Body of pancreas (tissue), 4 donors: ENCODE data around the gene EFNA5. TPM values are rescaled to one million over a fixed set of nuclear protein-coding genes. Genes with fewer than 3 reads are reported as not detected.

Experiments
- ATAC-seq: fragments of 150-250 bp; one replicate; pipeline ENCODE4 v1.9.1; 2016
- DNase-seq, 4 donors: peaks; one replicate each; pipeline ENCODE4 v3.0.0-alpha.2; 2019
- H3K27ac ChIP-seq, 4 donors: fragments of 200-600 bp; sonication (generic); 1 replicate in 3 of 4; 2 replicates in 1 of 4; pipeline versions ENCODE4 v1.5.1 to v1.6.1; 2016 to 2019; ENCODE audit warnings: mild to moderate bottlenecking in 1 of 4, mixed read lengths in 1 of 4, moderate library complexity in 1 of 4
- H3K27me3 ChIP-seq, 2 donors: fragments of 200-600 bp; sonication (generic); one replicate each; pipeline ENCODE4 v1.6.0; 2016; ENCODE audit warnings: mild to moderate bottlenecking in 1 of 2
- H3K36me3 ChIP-seq, 2 donors: fragments of 200-600 bp; sonication (generic); replicated peaks in 1 of 2; 2 replicates each; pipeline ENCODE4 v1.5.1; 2016; ENCODE audit warnings: low read depth in 2 of 2; ENCODE audit not compliant: insufficient read depth in 1 of 2
- H3K4me1 ChIP-seq: fragments of 200-600 bp; sonication (generic); one replicate; pipeline ENCODE4 v1.6.0; 2016
- H3K4me3 ChIP-seq, 2 donors: fragments of 200-600 bp; sonication (generic); 1 replicate in 1 of 2; 2 replicates in 1 of 2; pipeline ENCODE4 v1.5.1; 2016 to 2019
- H3K9me3 ChIP-seq, 3 donors: fragments of 200-600 bp; sonication (generic); 1 replicate in 2 of 3; 2 replicates in 1 of 3; pipeline ENCODE4 v1.5.1; 2016
- CTCF ChIP-seq, 7 experiments: fragments of 450-650 bp in 4 of 7; fragments of 200-600 bp in 3 of 7; sonication (generic) in 3 of 7; IDR thresholded peaks; one replicate each; pipeline ENCODE4 v1.5.1; 2016 to 2019; ENCODE audit warnings: antibody characterized with exemption in 7 of 7
- POLR2A ChIP-seq, 3 donors: fragments of 450-650 bp; IDR thresholded peaks; one replicate each; pipeline ENCODE4 v1.6.1; 2016; ENCODE audit warnings: antibody characterized with exemption in 3 of 3, mild to moderate bottlenecking in 2 of 3
- WGBS, 2 donors: methylation state at CpG; one replicate each; pipeline ENCODE4 v1.1.5; 2017; 5-methylcytosine and 5-hydroxymethylcytosine counted together
- intact Hi-C: fragments of 100-400 bp; cut with DNase I; formaldehyde crosslinking; loops from one replicate; pipeline ENCODE4 v1.15.1; 2023
- total RNA-seq, 2 donors: library from RNA; depleted of rRNA; stranded (reverse); fragments of >200 nt; gene quantifications; one replicate each; pipeline ENCODE4 v1.1.0, GENCODE V29; 2016

Gene EFNA5
- total RNA-seq, 2 donors from 2014 or later, result 1.3 to 3.4 TPM

- no peaks in the 10 kb centered on the region for H3K36me3 ChIP-seq
- H3K4me3 ChIP-seq, result no peak overlapping the region
- no peak for DNase-seq
- H3K27ac ChIP-seq, result no peak overlapping the region
- H3K9me3 ChIP-seq, result no peaks in the 10 kb centered on the region
- intact Hi-C loops, result no loop called here
- no peak for ATAC-seq
- no peaks in the 10 kb centered on the region for H3K27me3 ChIP-seq
- TF ChIP-seq POLR2A (IDR thresholded peaks at IDR 0.05) (no peak), CTCF (IDR thresholded peaks at IDR 0.05) (no peak)
- no peaks in the 10 kb centered on the region for H3K4me1 ChIP-seq
These were observed 185.6 kb downstream of the EFNA5 start for GRCh38 chr5:107485184-107485583.

GRCh38 chr5:107484281-107484680 lies 186.5 kb downstream of the EFNA5 start:
- 75 to 91% methylated on average over 4 of the region's 4 CpGs for WGBS, 2 donors
- no peak overlapping the region for H3K4me3 ChIP-seq
- DNase-seq, result no peak
- H3K27me3 ChIP-seq, result no peaks in the 10 kb centered on the region
- intact Hi-C loops, result no loop called here
- TF ChIP-seq POLR2A (IDR thresholded peaks at IDR 0.05), result no peak
- TF ChIP-seq CTCF (IDR thresholded peaks at IDR 0.05), result no peak
- H3K27ac ChIP-seq, result no peak overlapping the region
- H3K9me3 ChIP-seq, result no peaks in the 10 kb centered on the region
- no peaks in the 10 kb centered on the region for H3K4me1 ChIP-seq
- no peaks in the 10 kb centered on the region for H3K36me3 ChIP-seq
- ATAC-seq, result no peak

- no peaks in the 10 kb centered on the region for H3K27me3 ChIP-seq
- no peak for ATAC-seq
- WGBS, 2 donors, result 75 to 82% methylated on average over 5 of the region's 5 CpGs
- no peak overlapping the region for H3K27ac ChIP-seq
- DNase-seq, result no peak
- H3K4me3 ChIP-seq, result no peak overlapping the region
- no peaks in the 10 kb centered on the region for H3K36me3 ChIP-seq
- H3K9me3 ChIP-seq, result no peaks in the 10 kb centered on the region
- H3K4me1 ChIP-seq, result no peaks in the 10 kb centered on the region
- intact Hi-C loops, result no loop called here
- TF ChIP-seq POLR2A (IDR thresholded peaks at IDR 0.05) (no peak), CTCF (IDR thresholded peaks at IDR 0.05) (no peak)
These were observed 187.3 kb downstream of the EFNA5 start for GRCh38 chr5:107483231-107484024.

- WGBS, 2 donors, result 81 to 84% methylated on average over 6 of the region's 6 CpGs
- DNase-seq, result no peak
- intact Hi-C loops, result no loop called here
- H3K27me3 ChIP-seq, result no peaks in the 10 kb centered on the region
- TF ChIP-seq CTCF (IDR thresholded peaks at IDR 0.05) (no peak), POLR2A (IDR thresholded peaks at IDR 0.05) (no peak)
- H3K4me3 ChIP-seq, result no peak overlapping the region
- no peak for ATAC-seq
- H3K9me3 ChIP-seq, result no peaks in the 10 kb centered on the region
- H3K4me1 ChIP-seq, result peaks cover 12% of the 10 kb centered on the region
- no peak overlapping the region for H3K27ac ChIP-seq
- no peaks in the 10 kb centered on the region for H3K36me3 ChIP-seq
These were observed 192.6 kb downstream of the EFNA5 start for GRCh38 chr5:107478068-107478641.

- no peaks in the 10 kb centered on the region for H3K36me3 ChIP-seq
- no peaks in the 10 kb centered on the region for H3K27me3 ChIP-seq
- TF ChIP-seq CTCF (IDR thresholded peaks at IDR 0.05) (no peak), POLR2A (IDR thresholded peaks at IDR 0.05) (no peak)
- intact Hi-C loops, result no loop called here
- H3K9me3 ChIP-seq, result no peaks in the 10 kb centered on the region
- ATAC-seq (no peak), DNase-seq (no peak)
- H3K4me3 ChIP-seq, result no peak overlapping the region
- H3K4me1 ChIP-seq, result peaks cover 12% of the 10 kb centered on the region
- H3K27ac ChIP-seq, result no peak overlapping the region
These were observed 193.2 kb downstream of the EFNA5 start for GRCh38 chr5:107477492-107477891.
